C4-2B (cell line): ENCODE results near the gene PTCD2.
"Not testable (repeated sequence)": the region's sequence is repeated elsewhere in the genome, so short reads cannot be mapped to it uniquely, and the experiment has no call there.

Experiments
- H3K27ac ChIP-seq: fragments of 450-650 bp; 2 replicates; pipeline ENCODE4 v1.5.1; 2017
- CTCF ChIP-seq: fragments of 450-650 bp; conservative IDR thresholded peaks from 2 replicates; pipeline ENCODE4 v1.5.1; 2017; ENCODE audit warnings: mild to moderate bottlenecking
- ZFX ChIP-seq: fragments of 450-650 bp; IDR thresholded peaks from 2 replicates; pipeline ENCODE4 v1.6.1; 2017

PTCD2 gene

DNA sequence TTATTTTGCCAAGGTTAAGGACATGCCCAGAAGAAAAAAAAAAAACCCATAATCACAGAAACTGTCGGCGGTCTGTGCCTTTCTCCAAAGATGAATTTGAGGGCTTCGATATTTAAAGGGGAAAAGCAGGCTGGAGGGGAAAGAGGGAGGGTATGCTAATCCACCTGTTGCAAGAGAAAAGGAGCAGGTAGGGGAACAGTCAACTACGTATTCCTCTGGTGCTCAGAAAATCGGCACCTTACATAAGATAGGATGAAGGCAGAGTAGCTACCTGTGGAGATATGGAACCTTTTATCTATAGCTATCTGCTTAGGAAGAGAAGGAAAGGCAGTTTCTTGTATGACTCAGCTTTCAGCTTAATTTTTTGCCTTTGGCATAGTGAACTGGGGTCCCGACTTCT lies 77.7 kb downstream of the PTCD2 start:
- TF ChIP-seq ZFX (no peak), CTCF (no peak)
- no peak overlapping the region for H3K27ac ChIP-seq

- no peak overlapping the region for H3K27ac ChIP-seq
- TF ChIP-seq CTCF = no peak
- TF ChIP-seq ZFX = no peak
These were observed 80.8 kb downstream of the PTCD2 start for GRCh38 chr5:72400950-72401349.

GRCh38 chr5:72402381-72402890 lies 82.3 kb downstream of the PTCD2 start:
- TF ChIP-seq CTCF (no peak), ZFX (no peak)
- H3K27ac ChIP-seq = no peak overlapping the region

DNA sequence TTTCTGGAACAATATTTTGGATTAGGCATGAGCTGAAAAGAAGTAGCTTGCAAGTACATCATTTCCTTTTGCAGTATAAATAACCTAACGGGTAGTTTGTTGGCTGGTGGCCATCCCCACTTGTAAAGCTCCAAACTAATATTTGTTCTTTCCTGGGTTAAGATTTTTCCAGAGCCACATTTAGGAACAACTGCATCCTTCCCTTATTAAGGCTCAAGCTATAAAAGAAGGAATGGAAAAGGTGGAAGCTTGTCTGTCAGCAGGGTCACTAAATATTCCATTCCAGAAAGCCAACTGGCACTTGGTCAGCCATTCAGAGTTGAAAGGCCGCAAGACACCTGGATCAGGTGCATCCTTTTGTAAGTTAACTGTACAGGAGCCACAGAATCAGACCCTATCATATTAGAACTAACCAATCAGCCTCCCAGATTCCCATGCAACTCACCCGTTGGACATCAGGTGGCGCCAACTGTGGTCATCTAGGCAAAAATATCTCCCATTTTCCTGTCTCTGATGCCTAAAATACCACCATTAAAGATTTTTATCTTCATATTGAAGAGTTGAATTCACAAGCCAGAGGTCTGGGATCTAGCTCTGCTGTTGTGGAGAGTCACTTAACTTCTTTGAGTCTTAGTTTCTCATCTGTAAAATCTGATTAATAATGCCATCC lies 82.9 kb downstream of the PTCD2 start:
- no peak overlapping the region for H3K27ac ChIP-seq
- TF ChIP-seq ZFX = no peak
- peak; percentile 66 for TF ChIP-seq CTCF

DNA sequence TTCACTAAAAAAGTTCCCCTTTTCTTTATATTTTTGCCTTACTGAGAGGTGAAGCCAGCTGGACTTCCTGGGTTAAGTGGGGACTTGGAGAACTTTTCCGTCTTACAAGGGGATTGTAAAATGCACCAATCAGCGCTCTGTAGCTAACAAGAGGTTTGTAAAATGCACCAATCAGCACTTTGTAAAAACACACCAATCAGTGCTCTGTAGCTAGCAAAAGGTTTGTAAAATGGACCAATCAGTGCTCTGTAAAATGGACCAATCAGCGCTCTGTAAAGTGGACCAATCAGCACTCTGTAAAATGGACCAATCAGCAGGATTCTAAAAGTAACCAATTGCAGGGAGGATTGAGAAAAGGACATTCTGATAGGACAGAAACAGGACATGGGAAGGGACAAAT lies 84.6 kb downstream of the PTCD2 start:
- not testable (repeated sequence) for H3K27ac ChIP-seq

DNA sequence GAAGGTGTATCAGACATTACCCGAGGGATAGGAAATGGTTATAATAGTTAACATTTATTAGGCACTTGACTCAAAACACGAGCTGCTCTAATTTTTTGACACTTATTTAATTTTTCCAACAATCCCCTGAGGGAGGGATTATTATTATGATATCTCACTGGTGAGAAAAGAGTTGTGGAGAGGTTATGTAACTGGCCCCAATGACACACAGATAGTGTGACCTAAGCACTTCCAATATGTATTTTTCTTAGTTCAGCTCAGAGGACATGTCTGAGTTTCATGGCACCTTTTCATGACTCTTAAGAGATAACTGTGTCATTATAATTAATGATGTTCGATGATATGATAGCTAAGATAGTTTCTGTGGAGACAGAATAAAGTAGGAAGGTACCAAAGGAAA lies 86.9 kb downstream of the PTCD2 start:
- no peak overlapping the region for H3K27ac ChIP-seq
- TF ChIP-seq CTCF (no peak), ZFX (no peak)

DNA sequence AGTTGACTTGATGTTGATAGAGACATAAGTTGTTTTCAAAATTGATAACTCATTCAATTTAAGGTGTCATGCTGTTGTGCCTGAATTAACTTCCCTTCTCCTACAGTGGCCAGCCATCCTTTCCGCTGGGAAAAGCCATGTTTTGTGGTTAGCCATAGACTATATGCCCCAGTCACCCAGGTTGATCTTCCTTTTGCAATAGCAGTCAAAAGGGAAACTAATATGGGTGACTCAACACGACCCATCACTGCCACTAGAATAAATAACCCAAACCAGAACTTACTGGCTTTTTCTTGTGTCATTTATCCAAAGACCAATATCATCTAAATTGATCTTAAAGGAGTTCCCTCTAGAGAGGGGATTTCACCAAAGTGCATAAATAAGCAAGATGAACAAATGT lies 87.4 kb downstream of the PTCD2 start:
- H3K27ac ChIP-seq = no peak overlapping the region
- TF ChIP-seq ZFX = no peak
- no peak for TF ChIP-seq CTCF

GRCh38 chr5:72408127-72408526 lies 88.0 kb downstream of the PTCD2 start:
- no peak for TF ChIP-seq CTCF
- no peak for TF ChIP-seq ZFX
- H3K27ac ChIP-seq = no peak overlapping the region
